DMS79 treated with DMSO at 0.1 percent for 48 hours (cell line): ENCODE data around the gene SLC25A11.

Experiments used
- DNase-seq: peaks from one replicate; lab custom pipeline; 2025; lab: John Stamatoyannopoulos, UW

The SLC25A11 gene

GRCh38 chr17:4895657-4896331 lies 44.1 kb downstream of the SLC25A11 start:
- no peak for DNase-seq

GRCh38 chr17:4895121-4895520 lies 44.7 kb downstream of the SLC25A11 start:
- no peak for DNase-seq

GRCh38 chr17:4893721-4894560 lies 45.9 kb downstream of the SLC25A11 start:
- DNase-seq = no peak

DNA sequence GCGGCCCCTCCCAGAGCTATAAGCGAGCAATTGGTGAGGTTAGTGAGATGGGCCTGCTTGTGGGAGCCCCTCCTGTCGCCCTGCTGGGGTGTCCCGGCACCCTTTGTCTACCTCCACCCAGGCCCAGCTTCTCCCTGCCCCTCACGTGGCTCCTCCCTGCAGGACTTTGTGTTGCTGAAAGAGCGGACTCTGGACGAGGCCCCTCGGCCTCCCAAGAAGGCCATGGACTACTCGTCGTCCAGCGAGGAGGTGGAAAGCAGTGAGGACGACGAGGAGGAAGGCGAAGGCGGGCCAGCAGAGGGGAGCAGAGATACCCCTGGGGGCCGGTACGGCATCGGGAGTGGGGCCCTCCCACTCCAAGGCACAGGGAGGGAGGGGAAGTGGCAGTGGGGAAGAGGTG lies 46.6 kb downstream of the SLC25A11 start:
- no peak for DNase-seq

DNA sequence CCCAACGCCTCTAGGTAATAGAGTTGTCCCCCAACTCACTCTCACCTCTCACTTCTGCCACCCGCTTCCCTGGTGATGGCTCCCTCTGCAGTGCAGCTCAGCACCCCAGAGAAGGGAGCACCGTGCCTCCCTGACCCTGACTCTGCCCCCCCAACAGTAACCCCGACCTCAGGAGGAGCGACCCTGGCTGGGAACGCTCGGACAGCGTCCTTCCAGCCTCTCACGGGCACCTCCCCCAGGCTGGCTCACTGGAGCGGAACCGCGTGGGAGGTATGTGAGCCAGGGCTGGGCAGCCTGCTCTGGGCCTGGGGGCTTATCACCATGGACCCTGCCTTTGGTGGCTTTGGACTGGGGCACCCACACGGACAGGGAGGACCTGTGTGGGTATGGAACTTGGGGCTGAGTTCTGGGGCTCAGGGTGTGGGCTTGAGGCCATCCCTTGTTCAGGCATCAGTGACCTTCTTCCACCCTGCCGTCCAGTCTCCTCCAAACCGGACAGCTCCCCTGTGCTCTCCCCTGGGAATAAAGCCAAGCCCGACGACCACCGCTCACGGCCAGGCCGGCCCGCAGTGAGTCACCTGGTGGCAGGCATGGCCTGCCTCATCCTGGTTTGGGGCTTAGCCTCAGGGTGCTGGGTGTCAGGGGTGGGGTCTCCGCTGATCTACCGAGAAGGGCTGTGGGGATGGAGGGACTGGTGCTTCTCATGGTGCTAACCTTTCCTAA lies 47.2 kb downstream of the SLC25A11 start:
- no peak for DNase-seq

DNA sequence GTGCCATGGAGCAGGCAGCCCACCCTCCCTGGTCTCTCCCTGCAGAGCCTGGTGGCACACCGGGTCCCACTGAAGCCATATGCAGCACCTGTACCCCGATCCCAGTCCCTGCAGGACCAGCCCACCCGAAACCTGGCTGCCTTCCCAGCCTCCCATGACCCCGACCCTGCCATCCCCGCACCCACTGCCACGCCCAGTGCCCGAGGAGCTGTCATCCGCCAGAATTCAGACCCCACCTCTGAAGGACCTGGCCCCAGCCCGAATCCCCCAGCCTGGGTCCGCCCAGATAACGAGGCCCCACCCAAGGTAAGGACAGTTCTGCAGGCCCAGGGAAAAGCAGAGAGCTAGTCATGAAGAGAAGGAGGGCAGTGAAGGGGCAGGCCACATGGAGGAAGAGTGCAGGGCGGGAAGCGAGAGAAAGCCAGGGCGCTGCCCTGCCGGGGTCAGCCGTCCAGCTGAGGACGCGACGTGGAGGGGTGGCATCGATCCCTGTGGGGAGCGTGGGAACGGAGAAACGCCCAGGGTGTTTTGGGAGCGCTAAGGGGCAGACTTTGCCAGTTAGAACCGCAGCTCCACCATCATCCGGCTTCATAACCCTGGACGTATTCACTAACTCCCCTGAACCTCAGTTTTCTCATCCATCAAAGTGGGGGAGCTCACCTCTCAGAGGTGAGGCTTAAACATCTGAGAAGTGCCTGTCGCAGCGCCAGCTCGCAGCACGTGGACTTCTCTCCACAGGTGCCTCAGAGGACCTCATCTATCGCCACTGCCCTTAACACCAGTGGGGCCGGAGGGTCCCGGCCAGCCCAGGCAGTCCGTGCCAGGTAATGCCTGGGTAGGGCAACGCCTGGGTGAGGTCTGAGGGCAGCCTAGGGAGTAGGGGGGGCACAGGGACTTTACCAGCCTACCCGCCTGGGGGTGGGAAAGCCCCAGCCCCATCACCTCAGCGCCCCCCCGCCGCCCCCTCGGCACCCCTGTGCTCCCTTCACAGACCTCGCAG lies 48.1 kb downstream of the SLC25A11 start:
- no peak for DNase-seq

DNA sequence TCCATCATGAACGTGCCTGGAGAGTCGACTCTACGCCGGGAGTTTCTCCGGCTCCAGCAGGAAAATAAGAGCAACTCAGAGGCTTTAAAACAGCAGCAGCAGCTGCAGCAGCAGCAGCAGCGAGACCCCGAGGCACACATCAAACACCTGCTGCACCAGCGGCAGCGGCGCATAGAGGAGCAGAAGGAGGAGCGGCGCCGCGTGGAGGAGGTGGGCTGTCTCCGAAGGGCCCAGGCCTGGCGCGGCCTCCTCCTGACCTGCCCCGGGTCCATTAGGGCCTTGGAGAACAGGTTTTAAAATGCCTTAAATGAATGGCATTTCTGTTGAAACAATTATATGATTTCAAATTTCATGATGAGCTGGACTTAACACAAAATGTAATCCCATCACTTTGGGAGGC lies 52.3 kb downstream of the SLC25A11 start:
- no peak for DNase-seq
